Stimulated activated CD4-positive, alpha-beta T cell treated with anti-CD3 and anti-CD28 coated beads, Interleukin-15, amount 100 ng/mL, for 48 hours (primary cell): ENCODE results near the gene CACNG3.
"Not testable (repeated sequence)": the region's sequence is repeated elsewhere in the genome, so short reads cannot be mapped to it uniquely, and the experiment has no call there.

Source experiments
- DNase-seq, 2 donors: peaks; one replicate each; pipeline ENCODE4 v3.0.0-alpha.2; 2020; ENCODE audit warnings: low read depth in 2 of 2

The CACNG3 gene

GRCh38 chr16:24279982-24280515 lies 23.9 kb downstream of the CACNG3 start:
- no peak for DNase-seq

GRCh38 chr16:24281466-24281865 lies 25.3 kb downstream of the CACNG3 start:
- no peak for DNase-seq

- no peak for DNase-seq
Observed at GRCh38 chr16:24282141-24282540, 26.0 kb downstream of the CACNG3 start.

GRCh38 chr16:24286741-24287405 lies 30.7 kb downstream of the CACNG3 start:
- DNase-seq = no peak

GRCh38 chr16:24288516-24288915 lies 32.4 kb downstream of the CACNG3 start:
- DNase-seq = no peak

- DNase-seq = no peak
Observed at GRCh38 chr16:24289166-24289700, 33.1 kb downstream of the CACNG3 start.

- DNase-seq = no peak
Observed at GRCh38 chr16:24291932-24292331, 35.8 kb downstream of the CACNG3 start.

- no peak for DNase-seq
Observed at GRCh38 chr16:24294131-24294530, 38.0 kb downstream of the CACNG3 start.

- no peak for DNase-seq
Observed at GRCh38 chr16:24297375-24297774, 41.2 kb downstream of the CACNG3 start.

GRCh38 chr16:24298548-24299167 lies 42.5 kb downstream of the CACNG3 start:
- no peak for DNase-seq

- not testable (repeated sequence) for DNase-seq
Observed at GRCh38 chr16:24300750-24301149, 44.6 kb downstream of the CACNG3 start.

GRCh38 chr16:24302636-24303035 lies 46.5 kb downstream of the CACNG3 start:
- DNase-seq = no peak

- no peak for DNase-seq
Observed at GRCh38 chr16:24308200-24308599, 52.1 kb downstream of the CACNG3 start.

- peak; percentile 28 to 55 for DNase-seq
Observed at GRCh38 chr16:24309258-24310142, 53.4 kb downstream of the CACNG3 start.

- DNase-seq = no peak
Observed at GRCh38 chr16:24315343-24315742, 59.2 kb downstream of the CACNG3 start.

GRCh38 chr16:24318680-24319079 lies 62.5 kb downstream of the CACNG3 start:
- DNase-seq = no peak

GRCh38 chr16:24319126-24319814 lies 63.1 kb downstream of the CACNG3 start:
- DNase-seq = no peak

- no peak for DNase-seq
Observed at GRCh38 chr16:24322106-24322505, 66.0 kb downstream of the CACNG3 start.

- no peak for DNase-seq
Observed at GRCh38 chr16:24324421-24324820, 68.3 kb downstream of the CACNG3 start.

- no peak for DNase-seq
Observed at GRCh38 chr16:24328835-24329452, 72.8 kb downstream of the CACNG3 start.

- DNase-seq = no peak
Observed at GRCh38 chr16:24332178-24332577, 76.0 kb downstream of the CACNG3 start.
